Stimulated activated naive CD4-positive, alpha-beta T cell (primary cell): ENCODE measurements around the gene PLEK2.

Experiments
- DNase-seq, 6 experiments: peaks; one replicate each; lab custom pipeline; 2025; lab: John Stamatoyannopoulos, UW

PLEK2 gene

DNA sequence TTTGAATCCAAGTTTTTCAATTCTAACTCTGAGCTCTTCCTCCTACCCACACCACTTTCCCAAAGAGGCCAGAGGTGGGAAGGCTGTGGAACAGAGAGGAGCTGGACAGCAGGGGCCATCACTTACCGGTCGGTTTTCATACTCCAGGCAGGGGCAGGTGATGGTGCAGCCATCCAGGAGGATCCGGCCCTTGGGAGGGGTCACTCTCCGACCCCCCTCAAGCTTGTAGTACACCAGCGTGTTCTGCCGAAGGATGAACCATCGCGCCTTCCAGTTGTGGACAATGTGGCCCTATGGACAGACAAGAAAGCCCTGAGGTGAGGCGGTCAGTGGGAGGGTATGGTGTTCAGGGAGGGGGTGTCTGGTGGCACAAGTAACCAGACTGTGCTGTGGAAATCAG is 14.4 kb downstream of the PLEK2 start:
- no peak for DNase-seq

GRCh38 chr14:67396381-67396970 is 15.5 kb downstream of the PLEK2 start:
- no peak for DNase-seq

DNA sequence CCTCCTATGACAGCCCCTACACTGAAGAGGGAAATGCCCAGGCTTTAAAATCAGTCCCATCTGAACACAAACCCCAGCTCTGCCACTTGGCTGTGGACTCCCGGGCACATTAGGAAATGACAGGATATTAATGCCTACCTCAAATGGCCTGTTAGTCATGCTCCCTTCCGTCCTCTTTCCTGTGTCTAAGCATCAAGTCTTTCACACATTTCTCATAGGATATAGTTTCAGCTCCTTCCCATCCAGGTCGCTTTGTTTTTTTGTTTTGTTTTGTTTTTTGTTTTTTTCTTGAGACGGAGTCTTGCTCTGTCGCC is 16.1 kb downstream of the PLEK2 start:
- no peak for DNase-seq

GRCh38 chr14:67395086-67395875 is 16.7 kb downstream of the PLEK2 start:
- no peak for DNase-seq

DNA sequence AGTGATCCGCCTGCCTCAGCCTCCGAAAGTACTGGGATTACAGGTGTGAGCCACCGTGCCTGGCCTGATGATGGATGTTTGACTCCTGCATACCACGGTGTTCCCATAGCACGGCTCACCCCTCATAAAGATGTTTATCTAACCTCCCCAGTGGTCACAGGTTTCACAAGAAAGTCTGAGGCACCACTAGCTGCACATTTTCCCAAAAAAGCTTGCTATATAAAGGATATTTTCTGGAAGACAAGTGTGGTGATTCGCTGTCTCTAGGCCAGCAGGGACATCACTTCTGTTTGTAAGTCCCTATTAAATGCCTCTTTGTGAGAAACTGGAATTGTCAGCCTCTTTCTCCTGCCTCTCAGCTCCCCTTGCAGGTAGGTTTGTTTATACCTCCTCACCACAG is 18.3 kb downstream of the PLEK2 start:
- DNase-seq = no peak

DNA sequence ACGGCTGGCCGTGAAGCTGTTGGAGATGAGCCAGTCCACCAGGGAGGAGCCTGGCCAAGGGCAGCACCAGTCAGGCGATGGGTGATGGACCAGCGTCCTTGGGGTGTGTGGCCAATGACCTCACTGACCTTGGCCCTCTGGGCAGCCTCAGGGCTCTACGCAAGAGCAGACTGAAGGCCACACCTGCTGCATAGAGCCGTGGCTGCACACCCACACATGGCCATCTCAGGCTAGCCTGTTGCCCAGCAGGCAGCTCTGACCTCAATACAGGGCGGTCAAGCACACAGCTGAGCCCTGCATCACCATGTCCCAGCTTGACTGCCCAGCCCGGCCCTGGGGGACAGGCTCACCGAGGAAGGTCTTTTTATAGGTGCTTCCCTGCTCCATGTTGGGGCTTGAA is 19.2 kb downstream of the PLEK2 start:
- DNase-seq = no peak

- no peak for DNase-seq
Measured at GRCh38 chr14:67392123-67392522, 19.8 kb downstream of the PLEK2 start.

DNA sequence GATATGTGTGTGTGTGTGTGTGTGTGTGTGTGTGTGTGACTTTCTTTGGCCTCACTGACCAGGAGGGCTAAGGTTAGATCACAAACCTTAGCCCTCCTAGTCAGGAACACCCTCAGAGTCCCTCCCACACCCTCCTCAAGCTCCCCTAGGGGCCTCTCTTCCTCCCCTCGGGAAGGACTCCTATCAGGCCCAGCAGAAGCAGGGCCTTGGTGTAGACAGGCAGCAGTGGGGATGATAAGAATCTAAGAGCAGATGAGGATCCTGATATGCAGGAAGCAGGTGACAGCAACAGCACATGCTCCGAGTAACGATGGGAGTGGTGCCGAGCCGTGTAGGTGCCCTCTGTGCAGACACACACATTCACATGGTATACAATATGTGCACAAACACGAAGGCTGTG is 20.7 kb downstream of the PLEK2 start:
- peak in 2 of 6 experiments; percentile 3 to 4 for DNase-seq

DNA sequence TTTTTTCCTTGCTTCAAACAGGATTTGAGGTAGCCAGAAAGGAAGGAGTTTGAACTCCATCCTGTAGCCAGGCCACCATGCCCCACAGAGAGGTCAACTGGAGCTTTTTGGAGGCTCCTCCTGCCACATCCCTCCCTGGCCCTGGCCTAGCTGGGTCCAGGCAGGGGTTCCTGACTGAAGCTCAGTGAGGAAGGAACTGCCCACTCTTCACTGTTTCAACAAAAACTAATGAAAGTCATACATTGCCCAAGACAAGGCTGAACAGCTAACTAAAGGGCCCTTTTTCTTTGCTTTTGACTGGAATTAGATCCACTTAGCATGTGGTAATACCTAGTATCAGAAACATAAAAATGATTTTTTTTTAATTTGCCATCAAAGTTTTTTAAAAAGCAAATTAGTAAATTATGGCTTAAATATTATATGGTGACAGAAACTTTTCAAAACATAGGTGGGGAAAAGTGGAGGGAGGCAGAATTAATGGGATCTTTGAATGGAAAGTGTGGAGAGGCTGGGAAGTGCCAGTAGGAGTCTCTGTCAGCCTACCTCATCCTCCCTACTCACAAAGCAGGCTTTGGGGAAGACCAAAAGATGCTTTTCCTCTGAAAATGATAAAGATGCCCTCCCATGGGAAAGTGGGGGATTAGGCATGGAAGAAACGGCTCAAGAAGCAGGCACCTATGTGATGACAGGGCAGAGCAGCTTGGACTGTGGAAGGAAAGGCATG is 22.0 kb downstream of the PLEK2 start:
- DNase-seq = no peak

- DNase-seq = no peak
Measured at GRCh38 chr14:67389275-67389674, 22.7 kb downstream of the PLEK2 start.

DNA sequence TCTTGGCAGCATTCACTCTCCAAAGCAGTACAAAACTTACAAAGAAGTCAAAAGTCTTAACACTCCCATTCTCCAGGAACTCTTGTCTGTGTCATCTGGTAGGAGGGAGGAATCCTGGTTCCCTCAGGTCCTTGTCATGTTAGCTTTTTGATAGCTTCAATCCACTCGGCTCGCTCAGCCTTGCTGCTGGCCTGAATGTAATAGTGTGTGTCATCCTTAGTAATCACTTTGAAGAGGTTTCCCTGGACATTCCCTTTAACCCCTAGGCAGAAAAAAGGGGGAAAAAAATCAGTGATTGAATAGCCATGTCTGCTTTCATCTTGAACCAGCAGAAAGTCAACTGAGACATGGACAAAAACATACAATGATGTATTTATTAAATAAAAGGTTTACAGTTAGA is 24.8 kb downstream of the PLEK2 start:
- DNase-seq = no peak

DNA sequence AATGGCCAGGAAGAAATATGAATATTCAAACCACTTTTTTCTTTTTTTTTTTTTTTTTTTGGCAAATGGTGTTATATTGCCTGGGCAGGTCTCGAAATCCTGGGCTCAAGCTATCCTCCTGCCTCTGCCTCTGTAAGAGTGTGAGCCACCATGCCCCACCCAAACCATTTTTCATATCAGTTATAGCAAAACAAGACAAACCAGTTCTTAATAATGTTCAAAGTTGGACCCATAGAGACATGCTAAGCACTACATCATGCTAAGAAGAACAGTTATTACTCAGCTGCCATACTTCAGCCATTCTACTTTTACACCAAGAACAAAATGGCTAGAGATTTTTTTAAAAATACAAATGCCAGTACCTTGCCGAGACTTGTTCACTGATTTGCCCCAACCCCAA is 26.3 kb downstream of the PLEK2 start:
- DNase-seq = no peak

DNA sequence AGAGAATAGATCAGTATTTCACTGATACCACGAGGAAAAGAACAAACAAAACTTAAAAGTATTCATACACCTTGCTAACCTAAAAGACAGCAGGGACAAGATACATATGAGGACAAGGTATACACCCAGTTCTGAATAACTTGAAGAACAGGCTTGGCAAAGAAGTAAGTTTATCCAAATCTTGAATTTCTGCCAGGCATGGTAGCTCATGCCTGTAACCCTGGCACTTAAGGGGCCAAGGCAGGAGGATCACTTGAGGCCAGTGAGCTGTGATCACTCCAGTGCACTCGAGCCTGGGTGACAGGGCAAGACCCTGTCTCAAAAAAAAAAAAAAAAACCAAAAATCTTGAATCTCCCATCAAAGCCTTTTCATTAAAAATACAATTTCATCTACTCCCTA is 26.8 kb downstream of the PLEK2 start:
- no peak for DNase-seq

- DNase-seq = no peak
Measured at GRCh38 chr14:67377916-67378315, 34.0 kb downstream of the PLEK2 start.

- no peak for DNase-seq
Measured at GRCh38 chr14:67373347-67373746, 38.6 kb downstream of the PLEK2 start.

GRCh38 chr14:67372833-67373232 is 39.1 kb downstream of the PLEK2 start:
- no peak for DNase-seq

DNA sequence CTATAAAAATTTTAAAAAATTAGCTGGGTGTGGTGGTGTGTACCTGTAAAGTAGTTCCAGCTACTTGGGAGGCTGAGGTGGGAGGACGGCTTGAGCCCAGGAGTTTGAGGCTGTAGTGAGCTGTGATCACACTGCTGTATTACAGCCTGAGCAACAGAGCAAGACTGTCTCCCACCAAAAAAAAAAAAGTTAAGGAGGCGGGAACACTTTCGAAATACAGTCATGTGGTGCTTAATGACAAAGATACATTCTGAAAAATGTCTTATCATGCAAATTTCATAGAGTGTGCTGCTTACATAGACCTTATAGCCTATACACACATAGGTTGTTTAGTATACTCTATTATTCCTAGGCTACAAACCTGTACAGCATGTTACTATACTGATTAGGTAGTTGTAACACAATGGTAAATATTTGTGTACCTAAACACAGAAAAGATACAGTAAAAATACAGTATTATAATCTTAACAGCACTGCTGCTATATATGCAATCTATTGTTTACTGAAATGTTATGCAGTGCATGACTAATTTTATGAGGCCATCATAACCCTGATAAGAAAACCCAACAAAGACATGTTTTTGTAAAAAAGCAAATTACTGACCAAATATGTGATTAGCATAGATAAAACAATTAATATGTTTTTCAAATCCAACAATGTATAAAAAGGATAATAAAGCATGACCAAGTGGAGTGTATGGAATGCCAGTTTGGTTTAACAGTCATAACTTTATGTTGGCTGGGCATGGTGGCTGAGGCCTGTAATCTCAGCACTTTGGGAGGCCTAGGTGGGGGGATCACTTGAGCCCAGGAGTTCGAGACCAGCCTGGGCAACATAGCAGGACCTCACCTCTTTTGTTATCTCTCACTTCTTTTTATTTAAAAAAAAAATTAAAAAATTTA is 40.5 kb downstream of the PLEK2 start:
- no peak for DNase-seq

DNA sequence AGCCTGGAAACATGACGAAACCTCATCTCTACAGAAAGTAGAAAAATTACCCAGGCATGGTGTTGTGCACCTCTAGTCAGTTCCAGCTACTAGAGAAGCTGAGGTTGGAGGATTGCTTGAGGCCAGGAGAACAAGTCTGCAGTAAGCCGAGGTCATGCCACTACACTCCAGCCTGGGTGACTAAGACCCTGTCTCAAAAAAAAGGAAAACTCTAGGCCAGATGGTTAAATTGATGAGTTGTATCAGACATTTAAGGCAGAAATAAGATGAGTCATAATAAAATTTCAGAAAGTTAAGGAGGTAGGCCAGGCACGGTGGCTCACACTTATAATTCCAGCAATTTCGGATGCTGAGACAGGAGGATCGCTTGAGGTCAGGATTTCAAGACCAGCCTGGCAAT is 41.1 kb downstream of the PLEK2 start:
- no peak for DNase-seq

- DNase-seq = no peak
Measured at GRCh38 chr14:67365476-67365875, 46.5 kb downstream of the PLEK2 start.

DNA sequence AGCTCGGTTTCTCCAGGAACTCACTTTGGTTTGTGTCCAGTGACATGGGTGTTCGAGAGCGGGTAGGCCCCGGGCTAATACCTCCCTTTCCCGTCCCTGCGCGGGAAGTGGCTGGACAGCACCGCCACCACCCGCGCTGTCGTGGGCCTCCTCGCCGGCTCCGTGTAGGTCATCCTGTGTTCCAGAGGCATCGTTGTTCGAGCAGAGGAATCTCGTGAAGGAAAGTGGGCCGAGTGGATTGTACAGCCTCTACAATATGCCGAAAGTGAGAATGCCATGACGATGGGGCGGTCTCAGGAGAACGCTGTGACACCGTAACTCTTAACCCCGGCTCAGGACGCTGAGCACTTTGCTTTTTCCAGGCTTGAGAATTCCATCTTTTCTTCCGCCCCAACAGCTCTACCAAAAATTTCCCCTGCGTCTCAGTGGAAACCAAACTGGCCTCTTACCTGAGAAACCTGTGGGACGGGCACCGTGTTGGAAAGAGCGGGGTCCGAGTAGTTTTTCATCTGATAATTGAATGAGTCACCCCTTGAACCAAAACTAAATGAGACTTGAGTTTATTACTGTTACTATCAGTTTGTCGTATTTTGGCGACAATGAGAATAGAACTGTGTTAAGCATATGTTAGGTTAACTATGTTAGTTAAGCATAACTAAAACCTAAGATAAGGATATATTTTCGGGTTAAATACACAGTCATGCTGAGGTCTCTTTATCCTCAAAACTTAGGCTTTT is 51.3 kb downstream of the PLEK2 start:
- DNase-seq = no peak

- DNase-seq = peak; percentile 96 to 99 (median 99)
Measured at GRCh38 chr14:67359775-67360469, 52.0 kb downstream of the PLEK2 start, which contains the start of the genes ATP6V1D and EIF2S1. Gene ATP6V1D, minus strand, starts transcription at chr14:67359804. Its CDS starts 106 bp downstream, at chr14:67359698. Gene EIF2S1, plus strand, starts transcription at chr14:67360328. Its CDS starts 4,440 bp downstream, at chr14:67364768.
